K562 (cell line): ENCODE data around the gene ANKS1B. TPM values are rescaled to one million over a fixed set of nuclear protein-coding genes. Genes with fewer than 3 reads are reported as not detected.

Source experiments
- ATAC-seq: fragments of 200-7000 bp; cut with Tn5 transposase; 3 replicates; pipeline ENCODE4 v1.9.1; 2020; ENCODE audit warnings: moderate library complexity
- BruUV-seq: library from RNA; stranded (reverse); fragments of 400-500 nt; replicated peaks from 2 replicates; lab custom pipeline; 2021; lab: Mats Ljungman, UMichigan
- CTCF ChIA-PET: fragments of 300-600 bp; formaldehyde crosslinking; extraction: SDS; loops from one replicate; lab custom pipeline; 2021; ENCODE audit warnings: low intra/inter-chr PET ratio; lab: Yijun Ruan, JAX
- POLR2A ChIA-PET: fragments of 300-600, 350-650 bp; sonication (Branson Sonifier 250); formaldehyde crosslinking; extraction: SDS; loops from one replicate; lab custom pipeline; 2021; ENCODE audit warnings: antibody characterized with exemption, inconsistent platforms; lab: Yijun Ruan, JAX
- DNase-seq, 4 experiments: peaks; one replicate each; pipeline versions ENCODE4 v3.0.0 to v3.0.0-alpha.2; 2011 to 2018; ENCODE audit warnings: low spot score in 3 of 4, mixed read lengths in 3 of 4; ENCODE audit errors: extremely low read depth in 1 of 4
- FAIRE-seq: peaks from 2 replicates; lab custom pipeline; 2011; peaks lifted over from hg19 to GRCh38; lab: Jason Lieb, UNC
- H2AFZ ChIP-seq: 2 replicates; pipeline ENCODE4 v1.6.0; 2011; ENCODE audit warnings: low read depth, low read length, control low read depth, inconsistent platforms
- H3K27ac ChIP-seq: fragments of 200-600 bp; 3 replicates; pipeline ENCODE4 v1.8.0; 2011; ENCODE audit warnings: low read depth, mild to moderate bottlenecking, control low read depth, inconsistent platforms, low read length, moderate library complexity, mixed read lengths; ENCODE audit errors: extremely low read depth
- H3K27me3 ChIP-seq, 2 experiments: fragments of 300-600 bp in 1 of 2; 2 replicates in 1 of 2; 3 replicates in 1 of 2; pipeline versions ENCODE4 v1.6.0 to v1.8.0; 2011; ENCODE audit warnings: inconsistent platforms in 2 of 2, low read length in 2 of 2, mild to moderate bottlenecking in 1 of 2, mixed read lengths in 1 of 2, moderate library complexity in 1 of 2; ENCODE audit not compliant: control insufficient read depth in 2 of 2, insufficient read depth in 2 of 2
- H3K36me3 ChIP-seq: fragments of 300-600 bp; 3 replicates; pipeline ENCODE4 v1.8.0; 2011; ENCODE audit warnings: mild to moderate bottlenecking, low read length, inconsistent platforms; ENCODE audit not compliant: control insufficient read depth, insufficient read depth
- H3K4me1 ChIP-seq, 2 experiments: fragments of 200-600 bp in 1 of 2; replicated peaks in 1 of 2; 2 replicates in 1 of 2; 3 replicates in 1 of 2; pipeline versions ENCODE4 v1.5.1 to v1.8.0; 2011; ENCODE audit warnings: inconsistent platforms in 2 of 2, low read length in 2 of 2, mild to moderate bottlenecking in 1 of 2, mixed read lengths in 1 of 2, moderate library complexity in 1 of 2; ENCODE audit not compliant: control insufficient read depth in 2 of 2, insufficient read depth in 2 of 2
- H3K4me2 ChIP-seq: 2 replicates; pipeline ENCODE4 v1.6.1; 2011; ENCODE audit warnings: low read length, control low read depth, inconsistent platforms, mixed read lengths; ENCODE audit not compliant: insufficient read depth
- H3K4me3 ChIP-seq: fragments of 200-600 bp; sonication (generic), shearing (Covaris generic); 2 replicates; pipeline ENCODE4 v1.5.1; 2016; ENCODE audit warnings: control low read depth, inconsistent platforms
- H3K79me2 ChIP-seq: fragments of 200-600 bp; 3 replicates; pipeline ENCODE4 v1.8.0; 2011; ENCODE audit warnings: low read length, inconsistent platforms; ENCODE audit not compliant: control insufficient read depth, insufficient read depth
- H3K9ac ChIP-seq, 2 experiments: 2 replicates each; pipeline versions ENCODE4 v1.6.0 to v1.6.1; 2011; ENCODE audit warnings: low read depth in 2 of 2, low read length in 2 of 2, control low read depth in 1 of 2, inconsistent platforms in 1 of 2, mild to moderate bottlenecking in 1 of 2, mixed read lengths in 1 of 2; ENCODE audit not compliant: insufficient read depth in 1 of 2
- H3K9me1 ChIP-seq: one replicate; pipeline ENCODE4 v1.6.0; 2011; ENCODE audit warnings: inconsistent platforms, mild to moderate bottlenecking, low read length, moderate library complexity; ENCODE audit not compliant: control insufficient read depth, insufficient read depth
- H3K9me3 ChIP-seq: replicated peaks from 2 replicates; pipeline ENCODE4 v1.5.1; 2011; ENCODE audit warnings: low read depth, low read length, inconsistent platforms; ENCODE audit not compliant: control insufficient read depth, insufficient read depth
- H4K20me1 ChIP-seq: replicated peaks from 2 replicates; pipeline ENCODE4 v1.6.1; 2011; ENCODE audit warnings: low read length, inconsistent platforms, mixed read lengths; ENCODE audit not compliant: control insufficient read depth, insufficient read depth
- DEAF1 ChIP-seq: fragments of 450-650 bp; formaldehyde crosslinking; IDR thresholded peaks from 2 replicates; pipeline ENCODE4 v1.4.0; 2020; ENCODE audit warnings: mild to moderate bottlenecking, moderate library complexity
- NELFE ChIP-seq: IDR thresholded peaks from 2 replicates; pipeline ENCODE4 v1.6.1; 2011; ENCODE audit warnings: mild to moderate bottlenecking; ENCODE audit not compliant: insufficient read depth, insufficient read length
- NFIC ChIP-seq: fragments of 450-650 bp; IDR thresholded peaks from 2 replicates; pipeline ENCODE4 v1.6.1; 2017; ENCODE audit warnings: mild to moderate bottlenecking, inconsistent platforms
- NRF1 ChIP-seq, 2 experiments: fragments of 450-650 bp; IDR thresholded peaks in 1 of 2; conservative IDR thresholded peaks in 1 of 2; 2 replicates each; pipeline ENCODE4 v1.6.1; 2014; ENCODE audit warnings: mild to moderate bottlenecking in 2 of 2
- TARDBP ChIP-seq: fragments of 450-650 bp; IDR thresholded peaks from 2 replicates; pipeline ENCODE4 v1.6.1; 2016
- WGBS: fragments of 100-300 bp; shearing (Covaris generic); methylation state at CpG from one replicate; pipeline ENCODE4 v1.1.6; 2016; ENCODE audit warnings: low coverage, mixed read lengths; ENCODE audit not compliant: insufficient coverage; ENCODE audit errors: missing lambda C conversion rate; 5-methylcytosine and 5-hydroxymethylcytosine counted together
- in situ Hi-C: fragments of 300-500 bp; cut with MboI; formaldehyde crosslinking; loops from 4 replicates; pipeline ENCODE4 v1.15.0; 2018; ENCODE audit warnings: inconsistent platforms, mixed read lengths
- intact Hi-C: fragments of 100-400 bp; cut with micrococcal nuclease; formaldehyde crosslinking; loops from 2 replicates; pipeline ENCODE4 v1.14.2; 2022
- polyA plus RNA-seq, 8 experiments: library from polyadenylated mRNA; depleted of rRNA in 4 of 8; stranded (reverse) in 5 of 8; unstranded in 3 of 8; fragments of >200 nt; fragmentation: Nextera tagmentation in 2 of 8; fragmentation: Illumina TruSeq in 1 of 8; extraction: Ambion mirVana in 2 of 8; extraction: Trizol in 1 of 8; gene quantifications; 2 replicates each; pipeline versions ENCODE4 v1.2.1 to v1.2.3, GENCODE V29; 2011 to 2014; ENCODE audit warnings: inconsistent platforms in 1 of 8, missing spikeins in 1 of 8
- total RNA-seq, 7 experiments: library from RNA; depleted of rRNA in 6 of 7; stranded (reverse); fragments of >200 nt in 6 of 7; fragmentation: Illumina TruSeq in 2 of 7; extraction: Trizol in 2 of 7; gene quantifications; 2 replicates each; pipeline versions ENCODE4 v1.2.1 to v1.2.3, GENCODE V29; 2011 to 2021; ENCODE audit warnings: low replicate concordance in 1 of 7

Gene ANKS1B
- total and polyA plus RNA-seq, 9 of the 15 experiments (the other 6 are each of a cell fraction or from before 2014, with no cell fraction given) = 0.04 to 0.47 (median 0.28) TPM; not detected in 4

GRCh38 chr12:99087278-99087677 lies 897.5 kb downstream of the ANKS1B start:
- DNase-seq (no peak), ATAC-seq (no peak), FAIRE-seq (no peak)
- WGBS = under 1% methylated on average over 5 of the region's 5 CpGs
- H4K20me1 ChIP-seq = no peaks in the 10 kb centered on the region
- H3K9me1 ChIP-seq = no peaks in the 10 kb centered on the region
- H3K9me3 ChIP-seq = no peaks in the 10 kb centered on the region
- BruUV-seq = no TSS peak
- H2AFZ ChIP-seq = no peak overlapping the region
- H3K79me2 ChIP-seq = no peaks in the 10 kb centered on the region
- no peak overlapping the region for H3K4me2 ChIP-seq
- ChIA-PET POLR2A (interaction anchor here (0.7 kb wide), 1 partner anchor 102 kb away, joined by 3 read pairs; no protein-coding TSS in a partner anchor), CTCF (no interaction called here)
- no peaks in the 10 kb centered on the region for H3K4me1 ChIP-seq
- TF ChIP-seq DEAF1 (CRISPR knock-in tag) (no peak), NELFE (no peak), NFIC (0 out of 2 replicates have a peak, but pooled peaks have one; percentile 25)
- H3K4me3 ChIP-seq = no peak overlapping the region
- intact Hi-C loops = no loop called here
- no peaks in the 10 kb centered on the region for H3K27me3 ChIP-seq
- no peak overlapping the region for H3K27ac ChIP-seq
- no peak overlapping the region for H3K9ac ChIP-seq
- in situ Hi-C loops = no loop called here
- H3K36me3 ChIP-seq = no peaks in the 10 kb centered on the region

GRCh38 chr12:99079811-99080210 lies 904.9 kb downstream of the ANKS1B start:
- Histone ChIP-seq H3K27ac (no peak overlapping the region), H3K9me3 (no peaks in the 10 kb centered on the region), H3K9ac (no peak overlapping the region), H4K20me1 (no peaks in the 10 kb centered on the region), H3K27me3 (no peaks in the 10 kb centered on the region), H3K9me1 (no peaks in the 10 kb centered on the region), H2AFZ (no peak overlapping the region), H3K36me3 (no peaks in the 10 kb centered on the region), H3K4me3 (no peak overlapping the region), H3K79me2 (no peaks in the 10 kb centered on the region), H3K4me2 (no peak overlapping the region), H3K4me1 (no peaks in the 10 kb centered on the region)
- TF ChIP-seq NRF1 (conservative IDR thresholded peaks at IDR 0.05 in 1 of 2, IDR thresholded peaks at IDR 0.05 in 1 of 2) (peak; percentile 76 to 79), TARDBP (no peak)
- 1% methylated on average over 15 of the region's 15 CpGs for WGBS
- DNase-seq = peak in 2 of 4 experiments; percentile 1 to 7
- in situ Hi-C loops (no loop called here), intact Hi-C loops (no loop called here)
- ATAC-seq = no peak
- FAIRE-seq = no peak
- POLR2A ChIA-PET = no interaction called here
- BruUV-seq = no TSS peak
- CTCF ChIA-PET = no interaction called here
